ENCODE measurements around the gene ZNF292.

ZNF292 gene

GRCh38 chr6:87222676-87223075 lies 67.3 kb downstream of the ZNF292 start:
- ATAC-seq (ENCODE audit: insufficient read depth, low read depth) (no peak), DNase-seq (no peak)
- Histone ChIP-seq H3K4me1 (ENCODE audit: insufficient read depth, low read length) (no peaks in the 10 kb centered on the region), H3K79me2 (ENCODE audit: insufficient read depth, low read length) (peaks cover 22% of the 10 kb centered on the region), H3K4me2 (ENCODE audit: insufficient read depth, low read length) (no peak overlapping the region), H3K27me3 (ENCODE audit: insufficient read depth, low read length, poor library complexity) (no peaks in the 10 kb centered on the region), H2AFZ (ENCODE audit: low read depth, low read length) (no peak overlapping the region), H3K4me3 (ENCODE audit: low read depth in 1 of 2, low read length in 2 of 2) (no peak overlapping the region), H3K9me3 (ENCODE audit: insufficient read depth, low read length, severe bottlenecking) (no peaks in the 10 kb centered on the region), H3K36me3 (ENCODE audit: insufficient read depth, low read length) (peaks cover 86% of the 10 kb centered on the region), H3K27ac (ENCODE audit: low read length) (no peak overlapping the region), H3K9ac (ENCODE audit: low read depth, low read length) (no peak overlapping the region), H4K20me1 (ENCODE audit: insufficient read depth, low read length) (peaks cover 4% of the 10 kb centered on the region; the same call in 1 of the 2 replicates)
- TF ChIP-seq EZH2 (IDR thresholded peaks at IDR 0.05; ENCODE audit: borderline replicate concordance, low read depth, low read length, severe bottlenecking) (no peak), CTCF (IDR thresholded peaks at IDR 0.05; ENCODE audit: borderline replicate concordance, extremely low read depth, low read length, poor library complexity, severe bottlenecking) (no peak)

GRCh38 chr6:87224971-87225370 lies 69.6 kb downstream of the ZNF292 start:
- H3K36me3 ChIP-seq (ENCODE audit: insufficient read depth, low read length): peaks cover 91% of the 10 kb centered on the region

GRCh38 chr6:87225511-87225910 lies 70.1 kb downstream of the ZNF292 start:
- Histone ChIP-seq H3K4me3 (ENCODE audit: low read depth in 1 of 2, low read length in 2 of 2) (no peak overlapping the region), H3K4me2 (ENCODE audit: insufficient read depth, low read length) (no peak overlapping the region), H3K4me1 (ENCODE audit: insufficient read depth, low read length) (no peaks in the 10 kb centered on the region), H3K36me3 (ENCODE audit: insufficient read depth, low read length) (peaks cover 88% of the 10 kb centered on the region), H3K9me3 (ENCODE audit: insufficient read depth, low read length, severe bottlenecking) (no peaks in the 10 kb centered on the region), H3K27me3 (ENCODE audit: insufficient read depth, low read length, poor library complexity) (no peaks in the 10 kb centered on the region), H4K20me1 (ENCODE audit: insufficient read depth, low read length) (peaks cover 4% of the 10 kb centered on the region; the same call in 1 of the 2 replicates), H3K27ac (ENCODE audit: low read length) (no peak overlapping the region), H2AFZ (ENCODE audit: low read depth, low read length) (no peak overlapping the region), H3K79me2 (ENCODE audit: insufficient read depth, low read length) (peaks cover 35% of the 10 kb centered on the region), H3K9ac (ENCODE audit: low read depth, low read length) (no peak overlapping the region)
- TF ChIP-seq CTCF (IDR thresholded peaks at IDR 0.05; ENCODE audit: borderline replicate concordance, extremely low read depth, low read length, poor library complexity, severe bottlenecking): no peak
- no peak for TF ChIP-seq EZH2 (IDR thresholded peaks at IDR 0.05; ENCODE audit: borderline replicate concordance, low read depth, low read length, severe bottlenecking)
- DNase-seq (no peak), ATAC-seq (ENCODE audit: insufficient read depth, low read depth) (no peak)

More at GRCh38 chr6:87224971-87225370, 69.6 kb downstream of the ZNF292 start:
- Histone ChIP-seq H3K4me2 (ENCODE audit: insufficient read depth, low read length) (no peak overlapping the region), H3K27me3 (ENCODE audit: insufficient read depth, low read length, poor library complexity) (no peaks in the 10 kb centered on the region), H3K4me1 (ENCODE audit: insufficient read depth, low read length) (no peaks in the 10 kb centered on the region), H3K4me3 (ENCODE audit: low read depth in 1 of 2, low read length in 2 of 2) (no peak overlapping the region), H4K20me1 (ENCODE audit: insufficient read depth, low read length) (peaks cover 4% of the 10 kb centered on the region; the same call in 1 of the 2 replicates), H3K27ac (ENCODE audit: low read length) (no peak overlapping the region), H3K9ac (ENCODE audit: low read depth, low read length) (no peak overlapping the region), H3K79me2 (ENCODE audit: insufficient read depth, low read length) (peaks cover 34% of the 10 kb centered on the region), H2AFZ (ENCODE audit: low read depth, low read length) (no peak overlapping the region), H3K9me3 (ENCODE audit: insufficient read depth, low read length, severe bottlenecking) (no peaks in the 10 kb centered on the region)
- ATAC-seq (ENCODE audit: insufficient read depth, low read depth) (no peak), DNase-seq (no peak)
- no peak for TF ChIP-seq EZH2 (IDR thresholded peaks at IDR 0.05; ENCODE audit: borderline replicate concordance, low read depth, low read length, severe bottlenecking)
- no peak for TF ChIP-seq CTCF (IDR thresholded peaks at IDR 0.05; ENCODE audit: borderline replicate concordance, extremely low read depth, low read length, poor library complexity, severe bottlenecking)

- Histone ChIP-seq H3K27me3 (ENCODE audit: insufficient read depth, low read length, poor library complexity) (no peaks in the 10 kb centered on the region), H3K4me2 (ENCODE audit: insufficient read depth, low read length) (no peak overlapping the region), H4K20me1 (ENCODE audit: insufficient read depth, low read length) (peaks cover 4% of the 10 kb centered on the region; the same call in 1 of the 2 replicates), H3K27ac (ENCODE audit: low read length) (no peak overlapping the region), H3K9me3 (ENCODE audit: insufficient read depth, low read length, severe bottlenecking) (no peaks in the 10 kb centered on the region), H3K4me1 (ENCODE audit: insufficient read depth, low read length) (no peaks in the 10 kb centered on the region), H3K9ac (ENCODE audit: low read depth, low read length) (no peak overlapping the region), H3K36me3 (ENCODE audit: insufficient read depth, low read length) (peaks cover 86% of the 10 kb centered on the region), H3K79me2 (ENCODE audit: insufficient read depth, low read length) (peaks cover 35% of the 10 kb centered on the region), H3K4me3 (ENCODE audit: low read depth in 1 of 2, low read length in 2 of 2) (no peak overlapping the region), H2AFZ (ENCODE audit: low read depth, low read length) (no peak overlapping the region)
- TF ChIP-seq EZH2 (IDR thresholded peaks at IDR 0.05; ENCODE audit: borderline replicate concordance, low read depth, low read length, severe bottlenecking): no peak
- no peak for TF ChIP-seq CTCF (IDR thresholded peaks at IDR 0.05; ENCODE audit: borderline replicate concordance, extremely low read depth, low read length, poor library complexity, severe bottlenecking)
- no peak for DNase-seq
- ATAC-seq (ENCODE audit: insufficient read depth, low read depth): no peak
Observed at GRCh38 chr6:87225937-87226336, 70.6 kb downstream of the ZNF292 start.
